Nucleus accumbens (tissue), 56 donors: Measurements from ENCODE around the gene RNF114.
"Not testable (repeated sequence)": the region's sequence is repeated elsewhere in the genome, so short reads cannot be mapped to it uniquely, and the experiment has no call there.

Source experiments
- DNase-seq, 56 donors: peaks; one replicate each; lab custom pipeline; 2025; lab: John Stamatoyannopoulos, UW

RNF114 gene

GRCh38 chr20:49983123-49983847, 47.1 kb downstream of the RNF114 start:
- DNase-seq: peak in 1 of 56 donors; percentile 28

DNA sequence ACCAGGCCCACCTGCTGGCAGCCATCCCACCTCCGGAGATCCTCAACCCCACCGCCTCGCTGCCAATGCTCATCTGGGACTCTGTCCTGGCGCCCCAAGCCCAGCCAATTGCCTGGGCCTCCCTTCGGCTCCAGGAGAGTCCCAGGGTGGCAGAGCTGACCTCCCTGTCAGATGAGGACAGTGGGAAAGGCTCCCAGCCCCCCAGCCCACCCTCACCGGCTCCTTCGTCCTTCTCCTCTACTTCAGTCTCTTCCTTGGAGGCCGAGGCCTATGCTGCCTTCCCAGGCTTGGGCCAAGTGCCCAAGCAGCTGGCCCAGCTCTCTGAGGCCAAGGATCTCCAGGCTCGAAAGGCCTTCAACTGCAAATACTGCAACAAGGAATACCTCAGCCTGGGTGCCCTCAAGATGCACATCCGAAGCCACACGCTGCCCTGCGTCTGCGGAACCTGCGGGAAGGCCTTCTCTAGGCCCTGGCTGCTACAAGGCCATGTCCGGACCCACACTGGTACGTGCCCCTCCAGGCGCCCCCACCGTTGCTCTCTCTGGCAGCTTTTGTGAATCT, 47.7 kb downstream of the RNF114 start:
- DNase-seq: peak in 2 of 56 donors; percentile 11 to 32

DNA sequence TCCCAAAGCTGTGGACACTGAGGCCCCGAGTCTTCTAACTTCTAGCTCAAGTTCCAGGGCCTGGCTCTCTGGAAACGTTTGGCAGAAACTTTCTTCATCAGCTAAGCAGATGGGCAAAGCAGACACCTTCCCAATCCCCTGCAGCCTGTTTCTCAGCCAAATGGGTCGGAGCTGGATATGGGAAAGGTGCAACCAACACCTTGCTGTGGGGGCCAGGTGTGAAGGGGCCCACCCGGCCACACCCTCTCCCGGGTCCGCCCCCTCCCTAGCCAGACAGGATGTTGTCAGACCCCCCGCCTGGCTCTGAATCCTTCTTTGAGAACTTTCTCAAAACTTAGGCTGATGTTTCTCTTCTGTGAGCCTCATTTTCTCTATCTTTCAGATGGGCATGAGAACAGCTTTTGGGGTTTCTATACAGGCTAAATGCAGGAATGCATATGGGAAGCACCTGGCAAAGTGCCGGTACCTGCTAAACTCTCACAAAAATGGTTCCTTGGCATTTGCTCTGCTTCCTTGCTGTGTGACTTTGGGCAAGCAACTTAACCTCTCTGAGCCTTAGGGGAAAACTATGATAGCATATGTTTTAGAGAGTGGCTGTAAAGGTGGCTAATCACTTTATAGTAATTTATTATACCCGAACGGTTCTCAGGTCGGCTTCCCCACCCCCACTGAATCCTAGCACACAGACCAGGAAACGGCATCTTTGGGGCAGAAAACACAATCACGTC, 48.4 kb downstream of the RNF114 start:
- no peak for DNase-seq

- no peak for DNase-seq
These were observed 49.0 kb downstream of the RNF114 start for GRCh38 chr20:49985157-49985556.

GRCh38 chr20:49985617-49986016, 49.4 kb downstream of the RNF114 start:
- no peak for DNase-seq

DNA sequence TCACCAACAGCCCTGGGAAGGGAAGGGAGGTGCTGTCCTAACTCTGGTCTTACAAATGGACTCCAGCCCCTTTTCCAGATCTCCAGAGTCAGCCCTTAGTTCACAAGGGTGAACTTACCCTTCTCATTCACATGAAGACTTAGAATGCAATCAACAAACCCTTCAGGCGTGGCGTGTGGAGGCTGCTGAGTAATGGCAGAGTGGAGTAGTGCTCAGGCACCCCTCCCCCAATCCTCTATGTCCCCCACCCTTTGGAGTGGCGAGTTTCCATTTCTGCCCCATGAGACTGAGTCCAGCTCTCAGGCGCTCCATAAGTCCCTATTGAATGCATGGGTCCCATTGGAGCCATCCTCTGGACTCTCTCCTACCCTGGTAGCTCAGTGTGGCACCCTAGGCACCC, 49.9 kb downstream of the RNF114 start:
- no peak for DNase-seq

- no peak for DNase-seq
These were observed 51.0 kb downstream of the RNF114 start for GRCh38 chr20:49987015-49987867.

DNA sequence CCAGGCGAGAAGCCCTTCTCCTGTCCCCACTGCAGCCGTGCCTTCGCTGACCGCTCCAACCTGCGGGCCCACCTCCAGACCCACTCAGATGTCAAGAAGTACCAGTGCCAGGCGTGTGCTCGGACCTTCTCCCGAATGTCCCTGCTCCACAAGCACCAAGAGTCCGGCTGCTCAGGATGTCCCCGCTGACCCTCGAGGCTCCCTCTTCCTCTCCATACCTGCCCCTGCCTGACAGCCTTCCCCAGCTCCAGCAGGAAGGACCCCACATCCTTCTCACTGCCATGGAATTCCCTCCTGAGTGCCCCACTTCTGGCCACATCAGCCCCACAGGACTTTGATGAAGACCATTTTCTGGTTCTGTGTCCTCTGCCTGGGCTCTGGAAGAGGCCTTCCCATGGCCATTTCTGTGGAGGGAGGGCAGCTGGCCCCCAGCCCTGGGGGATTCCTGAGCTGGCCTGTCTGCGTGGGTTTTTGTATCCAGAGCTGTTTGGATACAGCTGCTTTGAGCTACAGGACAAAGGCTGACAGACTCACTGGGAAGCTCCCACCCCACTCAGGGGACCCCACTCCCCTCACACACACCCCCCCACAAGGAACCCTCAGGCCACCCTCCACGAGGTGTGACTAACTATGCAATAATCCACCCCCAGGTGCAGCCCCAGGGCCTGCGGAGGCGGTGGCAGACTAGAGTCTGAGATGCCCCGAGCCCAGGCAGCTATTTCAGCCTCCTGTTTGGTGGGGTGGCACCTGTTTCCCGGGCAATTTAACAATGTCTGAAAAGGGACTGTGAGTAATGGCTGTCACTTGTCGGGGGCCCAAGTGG, 51.9 kb downstream of the RNF114 start:
- DNase-seq: no peak

GRCh38 chr20:49989234-49990065, 53.3 kb downstream of the RNF114 start:
- DNase-seq: peak in 8 of 56 donors; percentile 9 to 35 (median 22)

- DNase-seq: peak in 16 of 56 donors; percentile 5 to 38 (median 12)
These were observed 54.1 kb downstream of the RNF114 start for GRCh38 chr20:49990271-49990720.

DNA sequence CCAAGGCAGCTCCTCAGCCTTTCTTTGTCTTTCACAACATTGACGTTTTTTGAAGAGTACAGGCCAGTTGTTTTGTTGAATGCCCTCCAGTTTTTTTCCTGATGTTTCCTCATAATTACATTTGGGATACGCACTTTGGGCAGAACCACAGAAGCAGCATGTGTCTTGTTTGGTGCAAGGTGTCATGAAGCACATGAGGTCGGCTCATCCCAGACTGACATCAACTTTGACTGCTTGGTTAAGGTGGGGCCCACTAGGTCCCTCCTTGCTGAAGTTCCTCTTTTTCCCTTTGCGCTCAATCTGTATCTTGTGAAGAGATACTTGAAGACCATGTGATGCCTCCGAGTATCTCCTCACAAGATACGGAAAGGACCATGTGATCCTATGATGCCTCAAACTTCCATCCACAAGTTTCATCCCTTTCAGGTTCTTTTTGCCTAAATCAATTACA, 57.1 kb downstream of the RNF114 start:
- DNase-seq: no peak

GRCh38 chr20:49995586-49995985, 59.4 kb downstream of the RNF114 start:
- no peak for DNase-seq

- DNase-seq: not testable (repeated sequence)
These were observed 62.4 kb downstream of the RNF114 start for GRCh38 chr20:49998478-49999188.

- DNase-seq: no peak
These were observed 63.1 kb downstream of the RNF114 start for GRCh38 chr20:49999329-49999728.

- DNase-seq: not testable (repeated sequence)
These were observed 64.5 kb downstream of the RNF114 start for GRCh38 chr20:50000548-50001222.

GRCh38 chr20:50001784-50002311, 65.7 kb downstream of the RNF114 start:
- DNase-seq: no peak

DNA sequence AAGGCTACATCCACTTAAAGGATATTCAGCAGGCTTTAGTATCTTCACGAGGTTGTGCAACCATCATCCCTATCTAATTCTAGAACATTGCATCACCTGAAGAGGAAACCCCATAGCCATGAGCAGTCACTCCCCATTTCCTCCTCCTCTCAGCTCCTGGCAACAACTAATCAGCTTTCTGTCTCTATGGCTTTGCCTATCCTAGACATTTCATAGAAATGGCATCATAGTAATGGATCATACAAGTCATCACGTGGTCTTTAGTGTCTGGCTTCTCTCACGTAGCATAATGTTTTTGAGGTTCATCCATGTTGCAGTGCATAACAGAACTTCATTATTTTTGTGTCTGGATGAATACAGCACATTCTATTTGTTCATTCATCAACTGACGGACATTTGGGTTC, 67.1 kb downstream of the RNF114 start:
- no peak for DNase-seq
